ENCODE measurements around the gene C9orf50.

Gene C9orf50

DNA sequence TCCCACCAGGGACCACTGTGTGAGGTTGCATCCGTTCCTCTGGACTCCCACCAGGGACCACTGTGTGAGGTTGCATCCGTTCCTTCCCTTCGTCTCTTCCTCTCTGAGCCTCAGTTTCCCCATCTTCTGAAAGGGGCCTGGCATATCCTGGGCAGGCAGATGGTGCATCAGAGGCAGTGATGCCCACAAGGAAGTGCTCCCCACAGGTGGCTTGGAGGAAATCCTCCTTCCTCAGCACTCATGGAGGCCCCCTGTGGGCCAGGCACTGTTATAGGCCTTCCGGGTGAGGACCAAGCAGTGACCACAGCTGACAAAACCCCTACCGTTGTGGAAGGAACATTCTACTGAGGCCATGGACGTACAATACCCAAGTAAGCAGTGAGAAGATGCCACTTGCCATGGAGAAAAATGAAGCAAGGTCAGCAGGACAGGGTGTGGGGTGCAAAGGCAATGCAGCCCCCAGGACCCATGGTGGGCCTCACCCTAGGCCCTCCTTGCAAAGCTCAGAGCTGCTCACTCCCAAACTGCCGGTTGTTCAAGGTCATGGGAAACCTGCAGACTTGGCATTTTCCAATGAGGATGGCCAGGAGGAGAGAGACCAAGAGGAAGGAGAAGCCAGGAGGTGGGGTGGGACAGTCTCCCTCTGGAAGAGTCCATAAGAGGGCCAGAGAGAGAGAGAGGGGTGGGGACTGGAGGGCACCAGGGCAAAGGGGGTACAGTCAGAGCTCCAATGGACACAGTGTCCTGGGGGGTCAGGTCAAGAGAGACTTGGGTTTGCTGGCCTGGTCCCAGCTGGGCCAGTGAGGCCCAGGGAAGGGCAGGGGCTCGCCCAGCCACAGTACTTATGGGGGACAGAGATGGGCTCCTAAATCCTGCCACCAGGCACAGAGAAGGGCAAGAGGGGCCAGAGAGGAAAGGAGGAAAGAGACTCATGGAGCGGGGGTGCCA is 51.1 kb downstream of the C9orf50 start:
- DNase-seq: peak; percentile 72

DNA sequence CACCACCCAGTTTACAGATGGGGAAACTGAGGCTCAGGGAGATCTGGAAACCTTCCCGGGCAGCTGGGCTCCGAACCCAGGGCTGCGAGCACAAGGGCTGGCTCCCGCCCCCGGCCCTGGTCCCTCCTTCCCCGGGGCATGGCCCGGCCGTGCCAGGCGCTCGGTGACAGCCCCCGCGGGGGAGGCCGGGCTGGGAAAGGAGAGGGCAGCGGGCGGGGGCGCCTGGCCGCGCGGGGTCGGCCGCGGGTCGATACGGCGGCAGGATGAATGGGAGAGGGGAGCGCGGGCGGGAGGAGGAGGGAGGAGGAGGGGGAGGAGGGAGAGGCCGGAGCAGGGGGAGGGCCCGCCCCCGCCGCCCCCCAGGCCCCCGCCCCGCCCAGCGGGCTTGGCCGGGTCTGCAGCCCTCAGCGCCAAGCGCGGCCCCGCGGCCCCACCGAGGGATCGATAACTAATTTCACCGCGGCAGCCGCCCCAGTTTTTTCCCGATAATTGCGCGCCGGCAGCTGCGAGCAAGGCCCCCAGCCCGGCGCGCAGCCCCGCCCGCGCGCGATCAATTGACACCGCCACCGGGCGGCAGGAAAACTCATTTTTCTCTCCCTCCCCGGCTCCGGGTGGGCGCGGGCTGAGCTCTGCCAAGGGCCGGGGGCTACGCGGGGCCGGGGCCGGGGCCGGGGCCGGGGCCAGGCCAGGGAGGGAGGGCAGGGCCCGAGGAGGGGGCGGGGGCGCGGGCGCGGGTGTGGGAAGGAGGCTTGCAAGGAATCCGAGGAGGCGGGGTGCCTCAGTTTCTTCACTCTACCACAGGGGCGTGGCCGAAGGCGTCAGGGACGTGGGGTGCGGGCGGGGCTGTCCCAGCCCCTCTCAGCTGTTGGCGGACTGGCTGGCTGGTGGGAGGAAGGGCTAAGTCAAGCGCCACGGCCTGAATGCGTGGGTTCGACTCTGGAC is 52.1 kb downstream of the C9orf50 start:
- DNase-seq: peak; percentile 92

DNA sequence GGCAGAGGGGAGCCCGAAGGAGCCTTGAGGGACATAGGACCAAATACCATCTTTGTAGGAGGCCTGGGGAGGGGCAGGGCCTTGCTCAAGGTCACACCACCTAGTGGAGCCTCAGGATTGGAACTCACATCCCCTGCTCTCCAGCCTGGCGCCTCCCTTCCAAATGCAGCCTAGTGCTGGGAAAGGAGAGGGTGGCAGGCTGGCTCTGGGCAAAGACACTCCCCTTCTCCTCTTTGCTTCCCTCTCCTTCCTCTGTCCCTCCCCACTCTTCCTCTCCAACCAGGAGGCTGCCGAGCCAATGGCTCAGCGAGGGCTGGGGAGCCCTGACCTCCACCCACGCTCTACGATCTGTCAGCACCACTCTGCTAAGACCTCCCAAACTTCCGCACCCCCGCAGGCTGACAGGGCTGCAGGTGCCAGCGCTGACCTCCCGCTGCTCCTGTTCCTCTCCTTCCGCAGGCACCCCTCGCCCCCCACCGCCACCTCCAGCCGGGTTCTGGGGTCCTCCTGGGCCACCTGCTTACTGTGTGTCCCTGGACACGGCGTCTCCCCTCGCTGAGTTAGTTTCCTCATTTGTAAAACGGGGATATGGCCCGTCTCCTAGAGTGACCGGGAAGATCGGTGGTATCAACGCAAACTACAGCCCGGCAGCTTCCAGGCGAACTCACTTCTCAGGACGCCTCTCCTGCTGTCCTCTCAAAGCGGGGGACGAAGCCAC is 52.9 kb downstream of the C9orf50 start:
- peak; percentile 73 for DNase-seq

- no peak for DNase-seq
These were observed 53.6 kb downstream of the C9orf50 start for GRCh38 chr9:129567329-129567728.

- no peak for DNase-seq
These were observed 54.2 kb downstream of the C9orf50 start for GRCh38 chr9:129566563-129567266.

DNA sequence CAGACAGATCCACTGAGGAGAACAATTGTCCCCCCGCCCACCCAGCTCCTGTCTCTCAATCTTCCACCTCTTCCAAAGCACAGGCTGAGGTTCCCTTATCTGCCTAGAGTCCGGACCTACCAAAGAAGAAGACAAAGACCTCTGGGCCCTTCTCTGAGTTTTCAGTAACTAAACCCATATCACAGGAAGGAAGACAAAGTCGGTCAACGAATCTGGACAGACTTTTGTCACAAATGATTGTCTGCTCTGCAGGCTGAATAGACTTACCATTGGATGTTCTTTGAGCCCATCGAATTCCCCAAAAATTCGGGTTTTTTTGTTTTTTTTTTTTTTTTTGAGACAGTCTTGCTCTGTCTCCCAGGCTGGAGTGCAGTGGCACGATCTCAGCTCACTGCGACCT is 58.0 kb downstream of the C9orf50 start:
- no peak for DNase-seq

- DNase-seq: no peak
These were observed 58.4 kb downstream of the C9orf50 start for GRCh38 chr9:129562514-129562913.

All from eye (tissue), 1 donor.